B cell (primary cell): ENCODE data around the gene EPHB3.

Experiments
- EZH2 ChIP-seq: IDR thresholded peaks from 2 replicates; pipeline ENCODE4 v1.6.1; 2012; ENCODE audit warnings: borderline replicate concordance, low read depth, mild to moderate bottlenecking, moderate library complexity, low read length; ENCODE audit not compliant: insufficient read depth, poor library complexity, severe bottlenecking
- TF ChIP-seq, protein P1 (sequence below): fragments of 200-600 bp; IDR thresholded peaks from one replicate; pipeline ENCODE4 v1.8.0; 2022; ENCODE audit warnings: antibody characterized with exemption, mild to moderate bottlenecking

DNA sequence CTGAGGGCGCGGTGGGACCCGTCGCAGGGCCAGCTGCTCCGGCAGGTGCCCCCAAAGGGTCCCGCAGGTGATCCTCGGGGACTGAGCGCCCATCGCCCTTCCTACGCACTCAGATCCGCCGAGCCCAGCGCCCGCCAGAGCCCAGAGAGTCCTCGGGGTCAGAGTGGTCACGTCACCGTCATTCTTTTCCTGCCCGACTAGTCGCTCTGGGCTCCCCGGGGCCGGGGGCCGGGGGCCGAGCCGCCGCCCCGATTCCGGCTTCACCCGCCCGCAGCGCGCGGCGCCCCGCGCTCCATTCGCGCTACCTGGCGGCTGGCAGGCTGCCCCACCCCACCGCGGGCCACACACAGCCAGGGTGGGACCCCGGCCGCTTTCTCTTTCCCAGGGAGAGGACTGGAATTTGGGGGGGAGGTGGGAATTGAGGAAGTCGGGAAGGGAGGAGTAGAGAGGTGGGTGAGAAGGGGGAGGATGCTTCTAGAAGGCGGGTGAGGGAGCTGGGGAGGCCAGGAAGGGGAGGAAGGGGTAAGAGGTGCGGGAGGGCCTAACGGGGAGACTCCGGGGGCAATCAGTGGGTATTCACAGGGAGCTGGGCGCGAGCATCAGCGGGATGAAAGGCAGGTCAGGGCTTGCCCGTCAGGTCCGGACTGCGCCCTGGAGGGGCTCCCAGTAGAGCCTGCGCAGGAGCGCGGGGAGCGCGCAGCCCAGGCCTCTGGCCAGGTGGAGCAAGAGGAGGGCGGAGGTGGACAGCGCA, 36.1 kb upstream of the EPHB3 start:
- TF ChIP-seq, protein P1, sequence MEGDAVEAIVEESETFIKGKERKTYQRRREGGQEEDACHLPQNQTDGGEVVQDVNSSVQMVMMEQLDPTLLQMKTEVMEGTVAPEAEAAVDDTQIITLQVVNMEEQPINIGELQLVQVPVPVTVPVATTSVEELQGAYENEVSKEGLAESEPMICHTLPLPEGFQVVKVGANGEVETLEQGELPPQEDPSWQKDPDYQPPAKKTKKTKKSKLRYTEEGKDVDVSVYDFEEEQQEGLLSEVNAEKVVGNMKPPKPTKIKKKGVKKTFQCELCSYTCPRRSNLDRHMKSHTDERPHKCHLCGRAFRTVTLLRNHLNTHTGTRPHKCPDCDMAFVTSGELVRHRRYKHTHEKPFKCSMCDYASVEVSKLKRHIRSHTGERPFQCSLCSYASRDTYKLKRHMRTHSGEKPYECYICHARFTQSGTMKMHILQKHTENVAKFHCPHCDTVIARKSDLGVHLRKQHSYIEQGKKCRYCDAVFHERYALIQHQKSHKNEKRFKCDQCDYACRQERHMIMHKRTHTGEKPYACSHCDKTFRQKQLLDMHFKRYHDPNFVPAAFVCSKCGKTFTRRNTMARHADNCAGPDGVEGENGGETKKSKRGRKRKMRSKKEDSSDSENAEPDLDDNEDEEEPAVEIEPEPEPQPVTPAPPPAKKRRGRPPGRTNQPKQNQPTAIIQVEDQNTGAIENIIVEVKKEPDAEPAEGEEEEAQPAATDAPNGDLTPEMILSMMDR: no peak
- TF ChIP-seq EZH2: no peak
